GM21825 (cell line): ENCODE measurements around the gene DGKE.

Experiments
- ATAC-seq: cut with Tn5 transposase; IDR thresholded peaks from one replicate; pipeline ENCODE4 v1.9.1; 2021; ENCODE audit warnings: mild to moderate bottlenecking, moderate library complexity; ENCODE audit not compliant: unreplicated experiment

Gene DGKE

DNA sequence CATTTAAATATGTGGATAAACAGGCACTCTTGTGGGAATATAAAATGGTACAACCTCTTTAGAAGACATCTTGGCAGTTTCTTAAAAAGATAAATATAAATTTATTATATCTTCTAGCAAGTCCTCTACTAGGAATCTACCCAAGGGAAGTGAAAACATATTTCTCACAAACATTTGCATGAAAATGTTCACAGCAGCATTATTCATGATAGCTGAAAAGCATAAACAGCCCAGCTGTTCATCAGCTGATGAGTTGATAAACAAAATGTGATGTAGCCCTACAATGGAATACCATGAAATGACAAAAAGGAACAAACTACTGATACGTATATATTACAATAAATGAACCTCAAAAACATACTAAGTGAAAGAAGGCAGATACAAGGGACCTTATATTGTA is 12.0 kb downstream of the DGKE start:
- no peak for ATAC-seq

DNA sequence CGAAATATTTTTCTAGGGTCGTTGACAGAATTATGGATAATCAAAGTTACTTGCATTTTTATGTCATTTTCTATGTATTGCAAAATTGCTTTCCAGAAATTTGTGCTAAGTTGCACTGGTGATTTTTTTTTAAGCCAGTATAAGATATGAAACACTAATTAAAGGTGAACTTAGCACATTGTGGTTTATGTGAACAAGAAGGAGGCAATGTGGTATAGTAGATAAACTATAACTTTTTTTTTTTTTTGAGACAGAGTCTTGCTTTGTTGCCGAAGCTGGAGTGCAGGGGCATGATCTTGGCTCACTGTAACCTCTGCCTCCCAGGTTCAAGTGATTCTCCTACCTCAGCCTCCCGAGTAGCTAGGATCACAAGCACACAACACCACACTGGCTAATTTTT is 13.2 kb downstream of the DGKE start:
- no peak for ATAC-seq

DNA sequence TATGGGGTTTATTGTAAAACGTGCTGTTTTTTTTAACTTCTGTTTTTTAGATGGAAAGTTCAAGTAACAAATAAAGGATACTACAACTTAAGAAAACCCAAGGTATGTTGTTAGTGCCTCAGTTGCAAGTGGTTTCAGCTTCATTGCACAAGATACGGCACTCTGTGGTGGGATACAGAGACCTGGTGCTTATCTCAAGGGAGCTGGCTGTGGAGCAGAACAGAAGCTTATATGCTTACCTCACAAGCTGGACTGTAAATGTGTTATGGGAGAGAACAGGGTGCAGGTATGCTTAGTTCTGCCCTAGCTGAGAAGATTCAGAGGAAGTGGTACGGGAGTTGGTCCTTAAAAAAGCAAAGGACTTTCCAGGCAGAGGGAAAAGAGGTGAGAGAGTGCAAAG is 15.2 kb downstream of the DGKE start:
- ATAC-seq, result no peak

DNA sequence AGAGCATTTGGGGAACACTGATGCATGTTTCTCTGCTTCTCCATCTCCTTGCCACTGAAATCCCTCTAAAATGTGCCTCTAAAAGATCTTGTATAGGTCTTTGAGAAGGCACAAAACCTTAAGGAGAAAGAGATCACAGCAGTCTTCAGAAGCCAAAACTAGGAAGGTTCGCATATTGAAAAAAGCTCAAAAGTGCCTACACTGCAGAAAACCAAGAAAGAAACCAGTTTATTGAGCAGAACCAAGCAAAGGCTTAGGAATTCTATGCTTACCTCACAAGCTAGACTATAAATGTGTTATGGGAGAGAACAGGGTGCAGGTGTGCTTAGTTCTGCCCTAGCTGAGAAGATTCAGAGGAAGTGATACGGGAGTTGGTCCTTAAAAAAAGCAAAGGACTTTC is 16.6 kb downstream of the DGKE start:
- no peak for ATAC-seq

DNA sequence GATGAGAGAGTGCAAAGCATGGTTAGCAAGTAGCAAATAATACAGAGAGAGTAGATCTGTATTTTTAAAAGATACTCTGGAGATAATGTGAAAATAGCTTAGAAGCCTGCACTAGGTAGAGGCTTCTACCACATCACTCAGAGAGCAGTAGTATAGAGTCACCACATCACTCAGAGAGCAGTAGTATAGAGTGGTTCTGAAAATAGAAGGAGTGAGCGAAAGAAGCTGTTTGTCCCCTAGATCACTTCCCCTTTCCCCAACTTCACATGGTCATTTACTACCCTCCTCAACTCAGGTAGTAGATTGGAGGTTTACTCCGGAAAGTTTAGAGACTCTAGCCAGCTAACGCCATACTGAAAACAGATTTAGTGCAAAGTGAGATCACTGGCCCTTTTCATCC is 17.1 kb downstream of the DGKE start:
- ATAC-seq, result no peak

DNA sequence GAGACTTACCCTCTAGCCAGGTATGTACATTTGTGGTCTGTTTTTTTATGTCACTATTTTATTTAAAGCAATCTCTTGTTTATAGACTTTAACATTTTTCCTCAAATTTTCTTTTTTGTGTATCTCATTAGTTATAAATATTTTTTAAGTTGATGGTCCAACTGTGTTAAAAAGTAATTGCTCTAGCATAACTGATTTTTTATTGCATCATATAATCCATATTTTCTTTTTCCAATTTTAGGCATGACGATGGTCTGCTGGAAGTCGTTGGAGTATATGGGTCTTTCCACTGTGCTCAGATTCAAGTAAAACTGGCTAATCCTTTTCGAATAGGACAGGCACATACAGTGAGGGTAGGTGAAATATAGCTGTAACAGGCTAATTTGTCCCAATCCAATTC is 27.9 kb downstream of the DGKE start:
- ATAC-seq, result no peak

DNA sequence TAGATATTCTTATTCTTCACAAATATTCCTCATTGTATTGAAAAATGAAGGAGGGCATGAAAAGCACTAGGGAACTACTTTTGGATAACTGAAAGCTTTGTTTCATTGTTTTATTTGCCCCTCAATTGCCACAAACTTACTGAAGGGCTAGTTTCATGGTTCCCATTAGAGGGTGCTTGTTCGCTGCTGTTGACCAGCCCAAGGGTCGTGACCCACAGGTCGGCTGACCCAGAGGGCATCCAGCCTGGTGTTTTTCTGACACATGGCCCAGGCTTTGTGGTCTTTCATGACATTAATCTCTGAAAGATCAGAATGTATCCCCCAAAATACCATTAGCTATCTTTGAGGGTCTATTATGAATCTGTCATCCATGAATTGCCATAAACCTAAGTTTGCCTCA is 30.0 kb downstream of the DGKE start:
- ATAC-seq, result no peak

DNA sequence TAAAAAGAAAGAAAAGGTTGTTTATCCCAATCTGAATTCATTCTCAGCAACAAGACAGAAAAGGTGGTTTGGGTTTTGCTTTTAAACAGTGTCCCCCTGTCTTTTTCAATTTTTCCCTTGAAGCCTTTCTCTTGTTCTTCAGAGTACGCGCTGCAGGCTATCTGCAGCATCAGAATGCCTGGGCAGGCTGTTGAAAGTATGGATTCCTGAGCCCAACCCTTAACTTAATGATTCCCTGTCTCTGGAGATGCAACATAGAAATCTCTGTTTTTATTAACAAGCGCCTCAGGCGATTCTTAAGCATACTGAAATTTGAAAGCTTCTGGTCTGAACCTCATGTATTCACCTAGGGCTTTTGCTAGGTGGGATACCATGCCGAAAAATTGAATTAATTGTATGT is 32.1 kb downstream of the DGKE start:
- no peak for ATAC-seq

DNA sequence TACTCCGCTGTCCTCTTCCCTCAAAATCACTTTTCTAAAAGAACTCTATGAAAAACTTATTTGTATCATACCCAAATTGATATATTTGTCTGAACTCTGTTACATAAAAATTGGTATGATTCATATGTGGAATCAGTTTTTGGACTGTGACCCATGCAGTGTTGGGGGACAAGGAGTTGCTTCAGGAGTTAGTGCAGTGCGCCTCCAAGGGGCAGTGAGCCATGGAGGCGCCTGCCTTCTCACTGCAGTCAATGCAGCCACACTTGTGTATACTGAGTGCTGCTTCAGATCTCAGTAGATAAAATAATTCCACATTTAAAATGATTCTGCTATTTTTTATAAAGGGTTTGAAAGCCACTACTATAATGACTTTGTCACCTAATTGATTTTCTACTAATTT is 32.5 kb downstream of the DGKE start:
- no peak for ATAC-seq

DNA sequence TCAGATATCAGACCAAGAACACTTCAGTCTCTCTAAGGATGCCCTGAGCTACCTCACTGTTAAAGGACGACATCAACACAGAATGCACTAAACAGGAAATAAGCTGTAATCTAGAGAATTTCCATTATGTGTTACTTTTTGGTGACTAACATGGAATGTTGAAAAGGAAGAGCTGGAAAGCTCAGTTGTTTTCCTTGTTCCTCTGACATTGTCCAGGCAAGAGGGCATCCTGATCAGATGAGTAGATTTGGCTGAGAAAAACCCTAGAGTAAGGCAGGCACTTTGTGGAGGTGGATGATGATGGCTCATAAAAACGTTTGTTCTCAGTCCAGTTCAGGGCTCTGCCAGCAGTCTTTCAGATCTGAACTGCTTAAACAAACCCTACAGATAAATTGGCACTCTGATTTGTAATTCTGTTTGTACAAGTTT is 34.0 kb downstream of the DGKE start:
- ATAC-seq, result no peak

DNA sequence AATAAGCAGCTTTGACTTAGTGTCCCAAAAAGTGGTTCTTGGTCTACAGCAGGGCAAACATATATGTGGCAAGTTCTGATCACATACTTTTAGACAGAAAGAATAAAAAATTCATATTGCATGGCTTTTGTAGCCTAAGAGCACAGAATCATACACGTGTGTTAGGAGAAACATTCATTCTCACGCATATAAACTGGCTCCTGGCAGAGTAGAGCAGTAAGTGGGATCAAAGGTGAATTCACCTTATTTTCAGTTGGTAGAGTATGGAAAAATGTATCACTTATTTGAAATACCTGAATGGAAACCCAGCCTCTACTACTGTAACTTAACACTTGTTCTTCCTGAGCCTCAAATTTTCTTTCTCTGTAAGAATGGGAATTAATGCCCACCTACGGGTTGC is 34.8 kb downstream of the DGKE start:
- no peak for ATAC-seq

DNA sequence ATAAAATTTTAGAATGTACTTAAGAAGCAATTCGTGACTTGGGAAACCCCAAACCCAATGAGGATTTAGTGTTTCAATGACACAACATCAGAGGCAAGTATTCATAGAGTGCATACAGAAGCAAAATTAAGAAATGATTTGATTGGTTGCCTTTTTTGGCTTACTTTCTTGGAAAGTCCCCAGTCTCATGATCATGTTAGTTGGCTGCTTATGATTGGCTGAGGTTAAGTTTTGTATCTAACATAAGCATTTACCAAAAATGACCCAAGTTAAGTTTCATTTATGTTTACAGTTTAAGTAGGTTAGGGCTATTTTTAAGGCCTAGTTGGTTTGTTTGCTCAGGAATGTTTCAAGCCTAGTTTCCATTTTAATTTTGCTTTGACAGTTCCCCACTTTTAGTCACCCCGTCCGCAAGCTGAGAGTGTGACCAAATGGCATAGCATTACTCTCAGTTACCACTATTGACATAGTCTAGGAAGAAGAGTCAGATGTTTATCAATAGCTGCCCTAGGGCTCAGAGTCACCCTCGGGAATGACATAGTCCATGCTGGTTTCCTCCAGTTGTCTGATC is 36.2 kb downstream of the DGKE start:
- ATAC-seq, result no peak

DNA sequence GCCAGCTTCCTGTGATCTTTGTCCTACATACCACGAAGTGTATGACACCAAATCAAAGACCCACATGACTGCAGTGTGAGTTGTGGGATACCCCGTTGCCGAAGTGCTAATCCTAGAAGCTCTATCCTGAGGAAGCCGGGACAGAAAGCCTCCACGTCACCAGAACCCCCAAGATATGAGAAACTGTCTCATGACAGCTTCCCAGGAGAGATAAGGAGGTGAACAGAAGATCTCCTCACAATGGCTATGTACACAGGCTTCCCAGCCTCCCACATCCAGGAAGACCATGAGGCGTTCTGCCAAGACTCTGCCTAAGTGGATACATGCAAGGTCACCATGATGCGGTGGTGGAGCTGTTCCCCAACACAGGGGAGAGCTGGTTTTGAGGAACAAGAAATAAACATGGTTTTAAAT is 42.8 kb downstream of the DGKE start:
- ATAC-seq, result no peak

DNA sequence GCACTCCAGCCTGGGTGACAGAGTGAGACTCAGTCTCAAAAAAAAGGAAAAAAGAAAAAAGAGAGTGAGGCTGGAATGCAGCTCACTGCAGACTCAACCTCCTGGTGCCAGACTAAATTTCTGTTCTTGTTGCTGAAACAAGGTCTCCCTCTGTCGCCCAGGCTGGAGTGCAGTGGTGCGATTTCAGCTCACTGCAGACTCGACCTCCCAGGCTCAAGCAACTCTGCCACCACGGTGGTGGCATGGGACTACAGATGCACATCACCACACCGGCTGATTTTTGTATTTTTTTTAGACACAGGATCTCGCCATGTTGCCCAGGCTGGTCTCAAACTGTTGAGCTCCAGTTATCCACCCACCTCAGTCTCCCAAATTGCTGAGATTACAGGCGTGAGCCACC is 45.3 kb downstream of the DGKE start:
- no peak for ATAC-seq

DNA sequence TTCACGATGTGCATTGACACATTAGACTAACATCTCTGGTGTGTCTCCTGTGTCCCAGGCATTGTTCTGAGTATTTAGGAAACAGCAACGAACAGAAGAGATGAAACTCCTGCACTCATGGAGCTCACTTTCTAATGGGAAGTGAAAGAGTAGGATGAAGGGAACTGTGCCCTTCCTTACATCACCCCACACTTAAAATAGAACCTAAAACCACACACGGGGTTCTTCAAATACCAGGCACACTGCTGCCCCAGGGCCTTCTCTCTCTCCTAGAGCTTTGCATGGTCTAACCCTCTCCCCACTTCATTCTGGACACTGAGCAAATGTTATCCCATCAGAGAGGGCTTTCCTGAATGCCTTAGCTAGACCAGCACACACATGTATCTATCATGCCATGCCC is 46.2 kb downstream of the DGKE start:
- no peak for ATAC-seq

DNA sequence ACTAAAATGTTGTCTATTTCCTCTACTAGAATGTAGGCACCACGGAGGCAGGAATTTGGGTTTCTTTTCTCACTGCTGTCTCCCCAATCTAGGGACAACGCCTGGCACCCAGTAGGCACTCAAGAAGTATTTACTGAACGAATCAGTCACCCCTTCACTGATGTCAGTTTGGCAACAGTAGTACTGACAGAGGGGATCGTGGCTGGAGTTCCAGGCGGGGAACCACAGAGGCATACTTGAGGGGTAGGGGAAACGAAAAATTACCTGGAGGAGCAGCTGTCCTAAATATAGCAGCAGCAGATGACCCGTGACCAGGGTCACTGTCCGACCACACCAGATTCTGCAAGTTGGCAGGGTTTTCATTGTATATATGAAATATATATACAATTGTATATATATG is 46.6 kb downstream of the DGKE start:
- ATAC-seq, result no peak

DNA sequence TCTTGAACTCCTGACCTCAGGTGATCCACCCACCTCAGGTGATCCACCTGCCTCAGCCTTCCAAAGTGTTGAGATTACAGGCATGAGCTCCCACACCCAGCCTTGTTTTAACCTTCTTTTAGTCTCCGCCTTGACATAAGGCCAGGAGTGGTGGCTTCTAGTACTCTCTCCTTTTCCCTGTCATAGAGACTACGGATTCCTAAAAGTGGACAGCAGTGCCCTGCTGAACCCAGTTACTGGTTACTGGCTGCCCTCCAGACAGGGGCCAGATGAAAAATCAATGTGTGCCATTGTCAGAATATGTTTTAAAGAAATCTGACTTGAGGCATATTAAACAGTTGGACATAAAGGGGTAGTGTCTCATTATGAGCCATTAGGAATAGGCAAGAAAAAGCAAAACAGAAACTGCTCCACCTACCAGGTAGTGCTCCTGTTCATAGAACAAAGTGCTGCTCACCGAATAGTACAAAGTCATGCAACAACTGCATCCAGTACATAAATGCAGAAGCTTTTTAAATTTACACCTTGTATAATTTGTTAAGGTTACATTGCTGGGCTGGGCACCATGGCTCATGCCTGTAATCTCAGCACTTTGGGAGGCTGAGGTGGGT is 47.8 kb downstream of the DGKE start:
- no peak for ATAC-seq

DNA sequence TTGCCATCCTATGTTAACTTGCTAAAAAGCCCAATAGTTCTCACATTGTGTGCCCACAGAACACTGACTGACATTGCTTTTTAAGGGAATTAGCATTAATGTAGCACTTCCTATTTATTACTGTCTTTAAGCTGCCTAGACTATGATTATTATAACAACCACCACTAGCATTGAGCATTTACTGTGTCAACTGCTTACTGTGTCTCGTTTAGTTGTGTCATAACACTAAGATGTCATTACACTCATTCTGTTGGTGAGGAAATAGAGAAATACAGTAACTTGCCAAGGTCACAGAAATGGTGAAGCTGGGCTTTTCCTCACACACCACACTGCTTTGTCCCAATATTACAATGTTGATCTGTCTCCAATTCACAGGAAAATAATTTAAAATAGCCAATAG is 49.7 kb downstream of the DGKE start:
- ATAC-seq, result no peak

DNA sequence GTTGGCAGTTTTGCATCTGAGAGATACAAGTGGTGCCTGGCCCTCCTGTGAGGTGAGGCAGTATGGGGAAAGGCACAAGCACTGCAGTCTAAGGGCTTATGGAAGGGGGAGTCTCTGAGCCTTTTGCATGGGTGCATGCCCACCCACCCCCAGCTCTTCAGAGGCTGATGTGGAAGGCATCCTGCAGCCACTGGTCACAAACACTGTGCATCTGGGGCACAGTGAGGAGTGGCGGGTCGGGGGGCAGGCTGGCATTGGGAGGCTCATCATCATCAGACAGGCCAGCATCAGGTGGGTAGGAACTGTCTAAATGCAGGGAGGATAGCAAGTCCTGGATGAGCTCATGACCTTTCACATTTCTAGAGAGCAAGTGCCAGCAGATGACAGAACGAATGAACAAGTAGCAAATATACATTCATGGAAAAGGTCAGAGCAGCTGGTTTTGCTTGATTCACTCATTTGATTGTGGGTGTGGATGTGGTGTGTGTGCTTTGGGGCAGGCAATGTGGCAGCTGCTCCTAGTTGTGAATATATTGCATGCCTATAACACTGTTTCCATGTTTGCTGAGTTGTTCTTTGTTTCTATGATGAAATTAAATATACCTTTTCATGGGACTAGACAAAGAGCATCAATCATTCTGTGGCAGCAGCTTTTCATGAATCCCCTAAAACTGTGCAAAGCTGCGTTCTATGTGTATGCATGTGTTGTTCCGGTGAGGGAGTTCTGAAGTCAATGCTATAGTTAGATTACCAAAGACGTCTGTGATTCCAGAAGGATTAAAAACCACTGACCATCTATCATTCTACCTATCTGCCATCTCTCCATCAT is 50.7 kb downstream of the DGKE start:
- no peak for ATAC-seq

DNA sequence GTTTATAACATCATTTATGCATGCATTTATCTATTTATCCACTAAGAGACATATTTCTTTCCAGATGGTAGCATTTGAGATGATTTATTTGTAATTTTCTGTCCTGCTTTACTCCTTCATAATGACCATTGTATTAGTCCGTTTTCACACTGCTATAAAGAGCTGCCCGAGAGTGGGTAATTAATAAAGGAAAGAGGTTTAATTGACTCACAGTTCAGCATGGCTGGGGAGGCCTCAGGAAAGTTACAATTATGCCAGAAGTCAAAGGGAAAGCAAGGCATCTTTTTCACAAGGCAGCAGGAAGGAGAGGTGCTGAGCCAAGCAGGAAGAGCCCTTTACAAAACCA is 51.3 kb downstream of the DGKE start:
- no peak for ATAC-seq

DNA sequence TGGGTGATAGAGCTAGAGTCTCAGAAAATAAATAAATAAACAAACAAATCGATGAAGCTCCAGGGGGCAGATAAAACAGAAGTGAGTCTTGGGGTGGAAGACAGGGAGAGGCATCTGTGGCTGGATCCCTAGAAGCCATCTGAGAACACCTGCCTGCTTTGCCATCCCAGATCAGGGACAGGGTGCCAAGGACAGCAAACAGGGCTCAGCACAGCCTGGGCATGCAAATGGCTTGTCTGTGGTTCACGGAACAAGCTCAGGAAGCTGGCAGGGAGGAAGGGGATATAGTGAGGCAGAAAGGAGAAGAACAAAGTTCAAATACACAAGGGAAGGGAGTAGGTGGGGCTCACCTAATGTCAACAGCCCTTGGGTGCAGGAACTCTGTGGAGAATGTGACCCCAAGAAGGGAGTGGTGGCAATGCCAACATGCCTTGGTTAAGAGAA is 52.4 kb downstream of the DGKE start:
- ATAC-seq, result no peak

DNA sequence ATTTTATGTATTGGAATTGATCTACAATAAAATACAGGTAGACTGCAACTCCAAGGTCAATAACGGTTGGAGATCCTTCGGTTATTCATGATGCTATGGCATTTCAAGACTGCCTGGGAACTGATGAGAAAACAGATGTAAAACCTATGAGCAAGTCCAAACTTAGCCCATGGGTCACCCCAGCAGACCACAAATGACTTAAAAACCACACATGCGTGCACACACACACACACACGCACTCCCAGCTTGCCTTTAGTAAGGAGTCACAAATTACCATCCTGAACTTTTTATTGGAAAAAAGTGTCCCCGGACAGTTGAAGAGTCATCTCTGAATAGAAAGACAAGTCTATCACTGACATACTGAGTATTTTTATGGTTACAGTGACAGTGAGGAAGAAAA is 53.2 kb downstream of the DGKE start:
- no peak for ATAC-seq
